Gastroesophageal sphincter (tissue), 4 donors: ENCODE measurements around the gene TMEM244. TPM values are rescaled to one million over a fixed set of nuclear protein-coding genes. Genes with fewer than 3 reads are reported as not detected.

ENCODE experiments used
- ATAC-seq: fragments of 150-250 bp; one replicate; pipeline ENCODE4 v1.9.1; 2016; ENCODE audit warnings: mild to moderate bottlenecking, moderate library complexity
- H3K27ac ChIP-seq, 4 donors: fragments of 200-600 bp; sonication (generic) in 3 of 4; 1 replicate in 3 of 4; 2 replicates in 1 of 4; pipeline ENCODE4 v1.5.1; 2016 to 2019
- H3K27me3 ChIP-seq: fragments of 200-600 bp; sonication (generic); one replicate; pipeline ENCODE4 v1.5.1; 2019
- H3K36me3 ChIP-seq, 2 donors: fragments of 200-600 bp; sonication (generic); one replicate each; pipeline ENCODE4 v1.5.1; 2019; ENCODE audit warnings: control low read depth in 1 of 2
- H3K4me1 ChIP-seq, 3 donors: fragments of 200-600 bp; sonication (generic); 1 replicate in 2 of 3; 2 replicates in 1 of 3; pipeline ENCODE4 v1.5.1; 2016 to 2019; ENCODE audit warnings: control low read depth in 2 of 3
- H3K4me3 ChIP-seq, 2 donors: fragments of 200-600 bp; sonication (generic); one replicate each; pipeline ENCODE4 v1.5.1; 2019; ENCODE audit warnings: mild to moderate bottlenecking in 1 of 2, moderate library complexity in 1 of 2
- H3K9me3 ChIP-seq, 3 donors: fragments of 200-600 bp; sonication (generic); one replicate each; pipeline ENCODE4 v1.5.1; 2017 to 2019; ENCODE audit warnings: control low read depth in 2 of 3
- CTCF ChIP-seq, 4 experiments: fragments of 200-600 bp in 2 of 4; fragments of 450-650 bp in 2 of 4; sonication (generic) in 1 of 4; IDR thresholded peaks; one replicate each; pipeline ENCODE4 v1.5.1; 2017 to 2019; ENCODE audit warnings: antibody characterized with exemption in 4 of 4, mild to moderate bottlenecking in 2 of 4, moderate library complexity in 2 of 4
- EP300 ChIP-seq: sonication (generic); formaldehyde crosslinking; IDR thresholded peaks from one replicate; pipeline ENCODE4 v1.6.1; 2017; ENCODE audit warnings: antibody characterized with exemption, mild to moderate bottlenecking
- POLR2A ChIP-seq, 2 donors: fragments of 450-650 bp; IDR thresholded peaks; one replicate each; pipeline ENCODE4 v1.6.1; 2017; ENCODE audit warnings: antibody characterized with exemption in 2 of 2, mild to moderate bottlenecking in 2 of 2, moderate library complexity in 1 of 2
- POLR2AphosphoS5 ChIP-seq: sonication (generic); formaldehyde crosslinking; IDR thresholded peaks from one replicate; pipeline ENCODE4 v1.6.1; 2017; ENCODE audit warnings: antibody characterized with exemption
- WGBS, 2 donors: methylation state at CpG; one replicate each; pipeline ENCODE4 v1.1.5; 2018; ENCODE audit warnings: low coverage in 1 of 2; 5-methylcytosine and 5-hydroxymethylcytosine counted together
- total RNA-seq, 4 donors: library from RNA; depleted of rRNA; stranded (reverse); fragments of >200 nt; gene quantifications; one replicate each; pipeline ENCODE4 v1.1.0, GENCODE V29; 2016

TMEM244 gene
- total RNA-seq, 4 donors from 2014 or later: not detected

GRCh38 chr6:129875610-129876520 lies 14.8 kb upstream of the TMEM244 start:
- ATAC-seq: no peak
- H3K27ac ChIP-seq: no peak overlapping the region
- TF ChIP-seq POLR2AphosphoS5 (no peak), EP300 (no peak), CTCF (IDR thresholded peaks at IDR 0.05) (no peak), POLR2A (IDR thresholded peaks at IDR 0.05) (no peak)
- H3K36me3 ChIP-seq: no peaks in the 10 kb centered on the region
- 33 to 44% methylated on average over 6 of the region's 6 CpGs for WGBS, 2 donors
- no peaks in the 10 kb centered on the region for H3K4me1 ChIP-seq
- no peaks in the 10 kb centered on the region for H3K27me3 ChIP-seq
- peaks cover 0 to 12% (median 0%) of the 10 kb centered on the region in 3 donors for H3K9me3 ChIP-seq
- H3K4me3 ChIP-seq: no peak overlapping the region

- H3K4me3 ChIP-seq: no peak overlapping the region
Observed at GRCh38 chr6:129874837-129875236, 13.7 kb upstream of the TMEM244 start.

GRCh38 chr6:129872586-129872985 lies 11.5 kb upstream of the TMEM244 start:
- no peak for ATAC-seq
- Histone ChIP-seq H3K9me3 (no peaks in the 10 kb centered on the region), H3K27ac (no peak overlapping the region), H3K27me3 (no peaks in the 10 kb centered on the region), H3K4me1 (no peaks in the 10 kb centered on the region), H3K36me3 (no peaks in the 10 kb centered on the region), H3K4me3 (no peak overlapping the region)
- TF ChIP-seq CTCF (IDR thresholded peaks at IDR 0.05) (no peak), POLR2AphosphoS5 (no peak), POLR2A (IDR thresholded peaks at IDR 0.05) (no peak), EP300 (no peak)
- WGBS, 2 donors: 40 to 67% methylated on average over 2 of the region's 2 CpGs

More at GRCh38 chr6:129874837-129875236, 13.7 kb upstream of the TMEM244 start:
- Histone ChIP-seq H3K9me3 (peaks cover 0 to 12% (median 0%) of the 10 kb centered on the region in 3 donors), H3K27ac (no peak overlapping the region), H3K36me3 (no peaks in the 10 kb centered on the region), H3K4me1 (no peaks in the 10 kb centered on the region), H3K27me3 (no peaks in the 10 kb centered on the region)
- ATAC-seq: no peak
- no peak for TF ChIP-seq POLR2A (IDR thresholded peaks at IDR 0.05)
- no peak for TF ChIP-seq POLR2AphosphoS5
- no peak for TF ChIP-seq EP300

- TF ChIP-seq POLR2A (IDR thresholded peaks at IDR 0.05) (no peak), CTCF (IDR thresholded peaks at IDR 0.05) (no peak), POLR2AphosphoS5 (no peak), EP300 (no peak)
- 35 to 36% methylated on average over 3 of the region's 3 CpGs for WGBS, 2 donors
- no peak overlapping the region for H3K4me3 ChIP-seq
- ATAC-seq: no peak
- H3K27ac ChIP-seq: no peak overlapping the region
- no peaks in the 10 kb centered on the region for H3K9me3 ChIP-seq
- H3K4me1 ChIP-seq: no peaks in the 10 kb centered on the region
- H3K36me3 ChIP-seq: no peaks in the 10 kb centered on the region
- no peaks in the 10 kb centered on the region for H3K27me3 ChIP-seq
Observed at GRCh38 chr6:129871221-129871620, 10.1 kb upstream of the TMEM244 start.

GRCh38 chr6:129867403-129867802 lies 6.3 kb upstream of the TMEM244 start:
- TF ChIP-seq CTCF (IDR thresholded peaks at IDR 0.05) (no peak), EP300 (no peak), POLR2AphosphoS5 (no peak), POLR2A (IDR thresholded peaks at IDR 0.05) (no peak)
- no peaks in the 10 kb centered on the region for H3K36me3 ChIP-seq
- ATAC-seq: no peak

More at GRCh38 chr6:129867403-129867802, 6.3 kb upstream of the TMEM244 start:
- Histone ChIP-seq H3K27ac (no peak overlapping the region), H3K4me3 (no peak overlapping the region), H3K27me3 (no peaks in the 10 kb centered on the region), H3K9me3 (no peaks in the 10 kb centered on the region), H3K4me1 (no peaks in the 10 kb centered on the region)
